HG02623 (cell line): Measurements from ENCODE around the gene FHOD3.

ENCODE experiments used
- ATAC-seq: cut with Tn5 transposase; IDR thresholded peaks from one replicate; pipeline ENCODE4 v1.9.1; 2021; ENCODE audit warnings: moderate library complexity; ENCODE audit not compliant: unreplicated experiment

The FHOD3 gene

DNA sequence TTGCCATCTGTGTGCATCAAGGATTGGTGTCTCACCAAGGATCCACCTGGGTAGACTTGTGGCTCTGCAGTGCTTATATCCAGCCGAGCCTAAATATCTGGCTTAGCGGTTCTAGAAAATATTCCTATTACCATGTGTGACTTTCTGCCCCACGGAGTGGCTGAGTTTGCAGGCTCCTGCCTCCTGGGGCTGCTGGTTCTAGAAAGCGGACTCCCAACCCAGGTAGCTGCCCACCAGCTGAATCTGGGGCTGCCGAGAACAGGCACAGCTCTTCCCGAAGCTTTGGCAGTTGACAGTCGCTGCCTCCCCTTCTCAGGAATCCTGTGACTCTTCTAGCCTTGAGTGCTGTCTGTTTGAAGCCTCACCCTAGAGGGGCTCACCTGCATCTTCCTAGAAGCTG lies 426.7 kb downstream of the FHOD3 start:
- ATAC-seq = no peak

DNA sequence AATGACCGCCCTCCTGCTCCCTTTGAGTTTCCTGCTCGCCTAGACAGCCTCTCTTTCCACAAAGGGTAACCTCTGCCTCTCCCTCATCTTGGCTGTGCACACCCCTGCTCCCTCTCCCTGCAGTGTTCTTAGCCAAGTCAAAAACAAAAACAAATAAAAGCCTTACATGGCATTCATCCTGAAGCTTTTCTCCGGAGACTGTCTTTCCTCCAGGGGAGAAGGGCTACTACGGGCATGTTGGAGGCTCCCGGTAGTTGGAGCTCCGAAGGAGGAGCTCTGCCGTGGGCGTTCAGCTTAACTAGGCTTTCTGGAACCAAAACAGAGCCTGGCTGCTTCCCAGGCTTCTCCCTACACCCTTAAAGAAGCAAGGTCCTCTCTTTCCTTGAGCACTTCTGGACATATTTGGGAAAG lies 427.1 kb downstream of the FHOD3 start:
- no peak for ATAC-seq

DNA sequence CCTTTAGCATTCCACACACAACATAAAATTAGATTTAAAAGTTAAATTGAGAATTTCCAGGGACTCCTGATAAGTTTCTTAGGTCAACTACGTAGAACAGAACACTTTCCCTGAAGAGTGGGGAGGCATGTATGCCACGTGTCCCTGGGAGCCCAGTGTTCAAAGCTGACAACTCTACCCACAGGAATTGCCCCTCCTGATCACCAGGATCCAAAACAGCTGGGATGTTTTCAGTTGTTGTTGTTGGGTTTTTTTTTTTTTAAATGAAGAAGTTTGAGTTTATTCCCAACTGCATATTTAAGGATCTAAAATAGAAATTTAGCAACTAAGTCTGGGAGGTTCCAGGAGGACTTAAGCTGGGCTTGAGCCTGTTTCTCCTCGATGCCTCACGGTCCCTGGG lies 430.8 kb downstream of the FHOD3 start:
- no peak for ATAC-seq

DNA sequence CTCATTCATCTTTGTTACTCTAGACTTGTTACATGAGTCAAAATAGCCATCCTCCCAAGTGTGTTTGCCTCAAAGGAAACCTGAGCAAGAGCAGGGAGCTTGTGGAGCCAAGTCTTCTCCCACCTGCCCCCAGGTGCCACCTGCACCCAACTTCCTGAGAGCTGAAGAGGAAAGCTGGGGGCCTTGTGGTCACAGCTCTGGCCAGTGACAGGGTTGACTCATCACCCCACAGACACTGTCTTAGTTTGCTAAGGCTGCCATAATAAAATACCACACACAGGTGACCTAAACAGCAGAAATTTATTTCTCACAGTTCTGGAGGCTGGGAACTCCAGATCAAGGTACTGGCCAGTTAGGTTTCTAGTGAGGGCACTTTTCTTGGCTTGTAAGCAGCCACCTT lies 431.7 kb downstream of the FHOD3 start:
- ATAC-seq = no peak

DNA sequence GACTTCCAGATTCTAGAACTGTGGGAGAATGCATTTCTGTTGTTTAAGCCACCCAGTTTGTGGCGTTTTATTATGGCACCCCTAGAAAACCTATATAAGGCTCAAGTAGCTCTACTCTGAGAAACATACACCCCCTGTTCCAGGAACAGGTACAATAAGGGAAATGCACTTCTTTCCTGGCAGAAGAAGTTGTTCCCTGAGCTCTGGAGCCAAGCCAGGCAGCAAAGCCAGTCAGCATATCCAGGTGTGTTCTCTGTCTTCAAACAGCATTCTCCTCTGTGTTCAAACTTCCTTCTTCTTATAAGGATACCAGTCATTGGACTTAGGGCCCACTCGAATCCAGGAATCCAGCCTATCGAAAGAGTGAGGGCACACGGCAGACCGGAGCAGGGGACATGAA lies 434.8 kb downstream of the FHOD3 start:
- no peak for ATAC-seq

DNA sequence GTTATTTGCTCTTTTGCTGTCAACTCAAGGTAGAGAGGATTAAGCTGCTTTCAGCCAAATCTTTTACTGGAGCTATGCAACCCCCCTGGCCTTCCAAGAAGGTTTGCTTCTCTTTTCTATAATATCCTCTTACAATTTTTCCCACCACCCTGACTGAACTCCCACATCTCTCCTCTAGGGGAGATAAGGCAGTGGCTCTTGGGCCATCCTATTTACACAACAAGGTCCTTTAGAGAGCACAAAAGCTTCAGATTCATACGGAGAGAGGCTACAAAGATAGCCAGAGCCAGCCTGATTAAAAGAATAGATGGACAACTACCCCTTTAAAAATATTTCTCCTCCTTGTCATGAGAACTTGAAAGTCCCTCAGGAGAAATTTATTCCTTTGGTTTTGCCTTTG lies 435.6 kb downstream of the FHOD3 start:
- ATAC-seq = no peak

DNA sequence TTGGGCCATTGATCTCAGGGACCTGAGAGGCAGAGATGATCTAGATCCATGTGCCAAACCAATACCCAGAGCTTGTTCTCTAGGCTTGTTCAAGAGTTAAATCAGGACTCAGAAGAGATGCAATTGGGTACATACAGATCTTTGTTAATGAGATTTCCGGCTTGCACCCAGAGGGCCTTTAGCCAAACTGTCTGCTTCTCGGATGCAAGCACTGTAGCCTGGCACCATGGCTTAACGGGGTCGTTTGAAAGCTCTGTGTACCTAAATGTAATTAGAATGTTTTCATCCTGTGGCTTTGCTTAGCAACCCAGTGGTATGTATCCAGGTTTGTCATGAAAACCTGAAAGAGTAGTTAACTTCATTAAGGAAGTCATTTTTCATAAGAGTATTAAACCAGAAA lies 437.1 kb downstream of the FHOD3 start:
- no peak for ATAC-seq

DNA sequence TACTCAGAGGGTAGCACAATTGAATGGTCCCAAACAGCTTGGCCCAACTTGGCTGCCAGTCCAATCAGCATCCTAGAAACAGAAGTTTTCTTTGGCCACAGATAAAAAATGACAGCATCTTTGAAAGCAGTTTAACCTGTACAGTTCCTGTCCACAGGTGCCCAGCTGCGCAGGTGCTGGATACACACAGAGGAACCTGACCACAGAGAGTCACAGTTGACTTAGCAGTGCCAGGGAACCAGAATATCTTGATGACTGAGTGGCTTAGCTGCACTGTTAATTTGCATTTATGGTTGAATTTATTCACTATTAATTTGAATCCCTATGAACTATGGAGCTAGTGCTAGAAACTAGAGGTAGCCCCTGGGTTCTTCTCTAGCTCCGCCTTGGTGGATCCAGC lies 437.6 kb downstream of the FHOD3 start:
- peak; percentile 45 for ATAC-seq

DNA sequence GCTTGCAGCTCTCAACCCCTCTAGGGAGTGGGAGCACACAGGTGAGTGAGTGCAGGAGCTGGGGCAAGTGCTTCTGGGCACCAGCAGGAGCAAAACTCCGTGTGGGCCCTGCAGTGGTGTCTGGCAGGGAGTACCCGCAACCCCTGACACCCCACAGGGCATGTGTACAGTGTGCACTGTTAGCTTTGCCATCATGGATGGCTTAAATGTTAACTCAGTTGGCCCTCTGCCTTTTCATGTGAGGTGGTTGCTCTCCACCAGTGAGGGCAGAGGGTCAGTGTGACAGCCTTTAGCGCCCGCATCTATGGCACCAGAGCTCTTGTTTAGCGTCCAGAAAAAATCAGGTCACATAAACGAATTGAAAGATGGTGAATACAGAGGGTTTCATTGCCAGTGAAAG lies 438.6 kb downstream of the FHOD3 start:
- no peak for ATAC-seq

DNA sequence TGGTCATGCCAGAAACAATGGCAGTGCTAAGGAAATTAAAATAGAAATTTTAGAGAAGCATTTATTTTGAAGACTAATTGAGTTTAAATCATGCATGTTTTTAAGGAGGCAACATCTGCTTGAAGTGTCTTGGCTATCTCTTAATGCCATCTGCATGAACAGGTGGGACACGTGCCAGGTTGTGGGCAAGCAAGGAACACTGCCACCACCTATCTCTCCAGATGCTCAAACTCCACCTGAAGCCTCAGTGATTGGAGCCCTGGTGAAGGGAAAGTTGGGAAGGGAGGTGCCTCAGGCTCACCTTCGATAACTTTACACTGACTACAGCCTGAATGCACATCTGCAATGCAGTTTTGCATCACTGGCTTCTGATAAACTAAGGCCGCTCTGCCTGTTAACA lies 439.8 kb downstream of the FHOD3 start:
- ATAC-seq = no peak

DNA sequence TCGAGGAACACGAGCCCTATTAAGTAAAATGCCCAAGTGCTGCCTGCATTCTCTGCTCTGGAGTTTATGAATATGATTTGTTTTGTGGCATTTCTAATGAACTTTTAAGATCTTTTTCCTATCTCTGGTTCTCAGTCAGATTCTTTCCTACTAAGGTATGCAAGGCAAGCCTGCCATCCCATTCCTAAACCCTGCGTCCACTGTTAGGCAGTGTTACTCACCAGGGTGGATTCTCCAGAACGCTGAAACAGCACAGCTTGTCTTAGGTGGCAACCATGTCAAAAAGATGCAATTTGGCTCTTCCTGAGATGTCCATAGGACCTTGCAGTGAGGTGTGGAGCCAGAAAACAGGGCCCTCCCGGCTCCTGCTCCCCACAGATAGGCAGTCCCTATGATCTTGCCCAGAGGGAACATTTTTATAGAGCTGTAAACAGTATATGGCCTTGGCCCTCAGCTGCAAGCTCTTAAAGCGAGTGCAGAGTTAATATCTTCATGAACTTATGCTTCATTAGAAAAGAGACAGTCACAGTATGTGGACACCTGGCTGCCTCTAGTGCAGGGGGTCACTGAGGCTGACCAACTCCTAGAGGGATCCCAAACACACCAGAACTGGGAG lies 446.9 kb downstream of the FHOD3 start:
- ATAC-seq = no peak

DNA sequence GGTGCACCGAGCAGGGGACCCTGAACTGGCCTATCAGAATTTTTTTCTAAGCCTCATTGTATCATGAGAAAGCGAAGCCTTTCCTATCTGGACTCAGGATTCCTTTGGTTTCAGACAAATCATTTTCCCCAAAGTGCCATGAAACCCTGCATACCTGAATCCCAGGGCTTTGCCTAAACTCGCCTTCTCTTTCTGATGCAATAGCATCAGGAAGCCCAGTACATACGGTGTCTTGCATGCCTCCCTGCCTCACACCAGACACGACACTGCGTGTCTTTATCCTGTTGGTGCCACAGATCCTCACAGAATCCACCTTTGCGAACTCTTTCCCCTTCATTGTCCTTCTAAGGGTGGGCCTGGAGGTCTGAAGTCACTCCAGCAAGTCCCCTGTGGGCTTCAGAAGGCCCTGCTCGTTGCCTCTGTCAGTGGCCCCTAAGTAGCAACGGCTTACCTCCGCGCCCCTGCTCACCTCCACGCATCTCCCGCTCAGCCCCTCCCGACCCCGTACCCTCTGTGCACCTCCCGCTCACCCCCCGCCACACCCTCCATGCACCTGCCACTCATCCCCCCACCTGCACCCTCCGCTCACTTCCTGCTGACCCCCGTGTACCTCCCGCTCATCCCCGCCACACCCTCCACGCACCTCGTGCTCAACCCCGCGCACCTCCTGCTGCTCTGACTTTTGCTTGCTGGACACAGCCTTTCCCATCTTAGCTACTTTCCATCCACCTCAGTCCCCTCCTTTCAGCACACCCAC lies 447.9 kb downstream of the FHOD3 start:
- ATAC-seq = no peak

DNA sequence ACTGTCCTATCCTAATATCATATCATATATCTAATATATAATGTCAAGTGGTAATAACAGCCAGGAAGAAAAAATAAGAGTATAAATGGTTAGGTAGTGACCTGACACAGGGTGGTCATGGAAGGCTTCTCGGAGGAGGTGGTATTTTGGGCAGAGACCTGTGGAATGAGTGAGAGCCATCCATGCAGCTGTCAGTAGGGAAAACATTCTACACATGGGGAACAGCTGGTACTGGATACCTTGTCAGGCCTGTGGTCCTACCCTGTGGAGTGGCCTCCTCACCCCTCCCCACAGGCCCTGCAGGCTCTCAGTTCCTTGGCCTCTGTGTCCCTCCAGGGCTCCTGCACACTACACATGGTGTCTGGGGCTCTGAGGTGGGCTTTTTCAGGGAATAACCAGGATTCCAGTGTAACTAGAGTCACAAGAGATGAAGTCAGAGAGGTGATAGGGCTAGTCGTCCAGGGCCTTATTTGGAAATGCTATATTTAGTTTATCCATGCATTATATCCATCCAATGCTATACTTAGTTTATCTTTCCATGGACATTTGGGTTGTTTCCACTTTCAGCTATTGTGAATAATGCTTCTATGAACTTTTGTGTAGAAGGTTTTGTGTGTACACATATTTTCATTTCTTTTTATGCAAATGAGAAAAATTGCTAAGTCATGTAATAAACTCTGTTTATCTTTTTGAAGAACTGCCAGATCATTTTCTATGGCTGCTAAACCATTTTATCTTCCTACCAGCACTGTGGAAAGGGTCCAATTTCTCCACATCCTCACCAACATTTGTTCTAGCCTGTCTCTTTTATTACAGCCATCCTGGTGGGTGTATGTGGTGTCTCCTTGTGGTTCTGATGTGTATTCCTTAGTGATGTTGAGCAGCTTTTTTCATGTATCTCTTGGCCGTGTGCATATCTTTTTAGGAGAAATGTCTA lies 455.7 kb downstream of the FHOD3 start:
- no peak for ATAC-seq

DNA sequence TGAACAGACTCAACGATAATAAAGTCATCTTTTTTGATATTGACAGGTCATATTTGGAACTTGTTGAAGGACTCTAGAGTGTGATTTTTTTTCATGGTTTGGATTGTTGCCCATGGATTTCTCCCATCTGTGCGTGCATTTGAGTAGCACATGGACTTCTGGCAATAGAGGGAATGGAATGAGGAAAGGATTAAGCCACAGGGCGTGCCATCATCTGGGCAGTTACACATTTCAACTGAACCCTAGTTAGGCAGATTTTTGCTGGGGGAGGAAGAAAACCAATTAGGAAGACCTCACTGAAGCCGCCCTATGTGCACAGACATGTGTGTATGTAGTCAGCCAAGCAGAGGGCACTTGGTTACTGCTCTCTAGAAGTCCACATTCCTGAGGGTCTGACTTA lies 458.7 kb downstream of the FHOD3 start:
- ATAC-seq = no peak

DNA sequence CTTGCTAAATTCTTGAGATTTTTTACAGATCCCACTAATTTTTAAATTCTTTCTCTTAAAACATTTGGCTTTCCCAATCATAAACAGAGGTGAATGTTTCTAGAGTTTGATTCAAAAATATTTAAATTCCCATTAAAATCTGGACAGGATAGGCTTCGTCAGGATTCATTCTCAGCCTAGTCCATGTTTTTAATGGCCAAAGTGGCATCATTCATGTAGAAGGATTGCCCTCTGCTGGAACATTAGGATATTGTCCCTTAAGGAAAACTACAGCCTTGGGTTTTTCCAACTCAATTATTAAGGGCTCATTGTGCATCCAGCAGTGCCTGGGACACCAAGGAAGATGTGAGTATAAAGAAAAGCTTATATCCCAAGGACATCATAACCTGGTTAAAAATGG lies 459.6 kb downstream of the FHOD3 start:
- no peak for ATAC-seq

DNA sequence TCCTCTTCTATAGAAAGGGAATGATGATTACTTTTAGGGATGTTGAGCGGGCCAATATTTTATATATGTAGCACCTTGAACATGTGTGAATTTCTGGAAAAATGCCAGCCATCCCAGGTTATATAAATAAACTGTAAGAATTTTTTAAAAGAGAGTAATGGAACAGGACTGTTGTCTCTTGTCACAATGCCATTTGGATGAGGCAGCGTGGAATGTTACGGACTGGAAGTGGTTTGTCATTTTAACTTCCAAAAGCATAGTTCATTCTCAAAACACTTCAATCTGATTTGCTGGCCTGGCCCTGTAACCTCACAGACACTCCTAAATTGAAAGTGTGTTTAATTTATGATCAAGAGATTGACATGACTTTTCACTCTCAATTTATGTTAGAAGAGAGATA lies 460.5 kb downstream of the FHOD3 start:
- no peak for ATAC-seq

DNA sequence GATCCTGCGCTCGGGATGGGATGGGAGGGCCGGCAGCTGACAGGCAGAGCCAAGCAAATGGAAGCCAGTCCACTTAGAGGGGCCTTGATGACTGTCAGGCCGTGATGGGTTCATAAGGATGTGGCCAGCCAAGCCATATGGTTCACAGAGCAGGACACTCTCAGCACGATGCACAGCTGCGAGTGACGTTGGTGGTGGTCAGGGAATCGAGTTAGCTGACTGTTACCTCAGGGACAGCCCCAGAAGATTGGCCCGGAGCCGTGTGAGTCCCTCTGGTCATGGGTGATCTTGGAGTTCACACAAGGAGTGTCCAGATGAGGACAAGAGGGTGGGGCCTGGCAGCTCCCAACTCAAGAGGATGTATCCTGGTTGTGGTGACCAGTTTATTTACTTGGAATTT lies 461.1 kb downstream of the FHOD3 start:
- no peak for ATAC-seq

DNA sequence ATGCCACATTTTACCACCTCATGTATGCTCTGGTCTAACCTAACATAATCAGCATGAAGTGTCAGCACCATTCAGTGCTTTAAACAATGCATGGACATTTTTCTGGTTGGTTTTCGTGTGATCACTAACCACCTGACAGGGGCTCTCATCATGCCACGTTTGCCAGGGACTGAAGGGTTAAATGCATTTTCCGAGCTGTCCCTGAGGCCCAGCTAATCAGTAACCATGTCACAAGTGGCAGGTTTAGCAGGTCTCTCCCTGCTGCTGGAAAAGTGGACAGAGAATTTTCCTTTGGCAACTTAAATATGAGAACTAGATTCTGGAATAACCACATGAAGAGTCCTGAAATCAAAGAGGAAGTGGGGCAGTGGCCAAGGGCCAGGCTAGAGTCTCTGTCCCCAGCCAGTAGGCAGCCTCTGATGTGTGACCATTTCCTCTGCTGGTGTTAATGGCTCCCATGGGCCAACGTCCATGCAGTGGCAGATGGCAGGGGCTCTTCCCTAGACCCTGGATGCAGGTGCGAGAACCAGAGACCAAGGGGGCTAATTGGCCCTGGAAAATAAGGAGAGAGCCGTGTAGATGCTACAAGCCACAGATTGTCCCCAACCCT lies 461.8 kb downstream of the FHOD3 start:
- no peak for ATAC-seq

DNA sequence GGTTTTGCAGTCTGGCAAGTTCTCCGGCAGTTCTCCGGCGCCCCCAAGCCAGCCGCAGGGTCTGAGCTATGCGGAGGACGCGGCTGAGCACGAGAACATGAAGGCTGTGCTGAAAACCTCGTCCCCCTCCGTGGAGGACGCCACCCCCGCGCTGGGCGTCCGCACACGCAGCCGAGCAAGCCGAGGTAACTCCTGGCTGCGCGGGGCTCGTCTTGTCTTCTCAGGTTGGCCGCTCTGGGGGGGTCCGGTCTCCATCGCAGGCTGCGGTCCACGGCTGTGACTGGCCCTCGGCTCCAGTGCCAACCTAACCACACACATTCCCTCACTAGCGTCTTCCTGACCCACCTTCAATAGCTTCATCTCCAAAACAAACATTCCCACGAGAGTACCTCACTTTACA lies 463.1 kb downstream of the FHOD3 start:
- ATAC-seq = no peak

DNA sequence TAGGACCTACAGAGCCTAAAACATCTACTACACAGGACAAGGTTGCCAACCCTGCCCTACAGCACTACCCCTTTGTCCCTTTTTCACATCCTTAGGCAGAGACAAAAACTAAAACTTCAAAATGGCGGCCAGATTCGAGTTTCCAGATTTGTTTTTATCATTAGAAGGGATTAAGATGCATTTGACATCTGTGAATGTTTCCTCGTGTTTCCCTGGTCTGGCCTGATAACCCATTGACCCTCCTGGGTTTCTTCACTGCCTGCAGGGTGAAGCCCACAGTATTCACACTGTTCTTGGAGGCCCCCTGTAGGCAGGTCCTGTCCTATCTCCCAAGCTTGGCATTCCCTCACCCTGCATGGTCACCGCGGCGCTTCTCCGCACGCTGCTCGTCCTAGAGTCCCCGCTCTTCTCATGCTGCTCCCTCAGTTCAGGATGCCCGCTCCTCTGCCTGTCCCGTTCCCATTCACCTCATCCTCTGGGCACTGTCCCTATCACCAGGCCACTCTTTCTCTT lies 463.7 kb downstream of the FHOD3 start:
- ATAC-seq = no peak

DNA sequence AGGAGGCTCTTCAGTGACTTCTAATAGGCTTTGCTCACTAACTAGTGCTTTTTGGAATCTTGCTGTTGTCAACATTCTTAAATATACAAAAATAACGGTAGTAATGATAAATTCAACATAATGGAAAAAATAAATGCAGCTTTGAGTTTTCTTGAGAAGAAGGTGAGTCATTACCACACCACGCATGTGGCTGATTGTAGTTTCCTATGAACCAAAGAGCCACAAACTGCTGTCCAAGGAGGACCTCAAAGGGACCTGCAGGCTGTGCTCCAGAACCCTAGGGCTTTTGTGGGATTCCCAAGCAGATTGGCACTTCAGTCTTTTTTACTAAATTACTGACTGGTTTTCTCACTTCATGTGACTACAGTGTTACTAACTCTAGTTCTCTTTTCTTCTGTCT lies 464.6 kb downstream of the FHOD3 start:
- ATAC-seq = no peak
